ENCODE data around the gene ANXA6.

DNA sequence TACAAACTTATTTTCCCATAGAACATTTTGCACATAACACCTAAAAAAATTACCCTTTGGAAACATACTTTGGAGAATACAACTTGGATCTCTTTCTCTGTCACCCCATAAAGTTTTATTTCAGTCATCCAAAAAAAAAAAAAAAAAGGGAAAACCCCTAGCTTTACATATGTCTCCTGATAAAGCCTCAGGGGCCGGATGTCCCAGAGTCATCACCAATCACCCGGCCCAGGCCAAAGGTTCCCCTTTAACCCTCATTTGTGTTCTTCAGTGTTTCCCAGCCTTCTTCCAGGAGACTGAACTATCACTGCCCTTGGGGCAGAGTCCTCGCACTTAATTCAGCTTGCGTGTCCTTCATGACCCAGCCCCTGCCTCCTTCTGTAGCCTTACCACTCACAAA, 28.8 kb downstream of the ANXA6 start:
- TF ChIP-seq, protein P1, sequence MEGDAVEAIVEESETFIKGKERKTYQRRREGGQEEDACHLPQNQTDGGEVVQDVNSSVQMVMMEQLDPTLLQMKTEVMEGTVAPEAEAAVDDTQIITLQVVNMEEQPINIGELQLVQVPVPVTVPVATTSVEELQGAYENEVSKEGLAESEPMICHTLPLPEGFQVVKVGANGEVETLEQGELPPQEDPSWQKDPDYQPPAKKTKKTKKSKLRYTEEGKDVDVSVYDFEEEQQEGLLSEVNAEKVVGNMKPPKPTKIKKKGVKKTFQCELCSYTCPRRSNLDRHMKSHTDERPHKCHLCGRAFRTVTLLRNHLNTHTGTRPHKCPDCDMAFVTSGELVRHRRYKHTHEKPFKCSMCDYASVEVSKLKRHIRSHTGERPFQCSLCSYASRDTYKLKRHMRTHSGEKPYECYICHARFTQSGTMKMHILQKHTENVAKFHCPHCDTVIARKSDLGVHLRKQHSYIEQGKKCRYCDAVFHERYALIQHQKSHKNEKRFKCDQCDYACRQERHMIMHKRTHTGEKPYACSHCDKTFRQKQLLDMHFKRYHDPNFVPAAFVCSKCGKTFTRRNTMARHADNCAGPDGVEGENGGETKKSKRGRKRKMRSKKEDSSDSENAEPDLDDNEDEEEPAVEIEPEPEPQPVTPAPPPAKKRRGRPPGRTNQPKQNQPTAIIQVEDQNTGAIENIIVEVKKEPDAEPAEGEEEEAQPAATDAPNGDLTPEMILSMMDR (IDR thresholded peaks at IDR 0.05; ENCODE audit: low read depth, low read length) = no peak
- TF ChIP-seq EZH2phosphoT487 (IDR thresholded peaks at IDR 0.05; ENCODE audit: low read depth) = no peak

Measured in OCI-LY3 (cell line).